Cerebellar nuclear complex (tissue), 1 donor: ENCODE results near the gene TPRN.

ENCODE experiments used
- DNase-seq, 2 experiments: peaks; one replicate each; lab custom pipeline; 2025; lab: John Stamatoyannopoulos, UW

Gene TPRN

GRCh38 chr9:137225699-137226331 is 25.3 kb upstream of the TPRN start:
- DNase-seq, result no peak

GRCh38 chr9:137224830-137225694 is 24.5 kb upstream of the TPRN start, which contains the start of gene CYSRT1:
Gene CYSRT1, plus strand, starts transcription at chr9:137225174. Its CDS starts 448 bp downstream, at chr9:137225622.
- no peak for DNase-seq

GRCh38 chr9:137223078-137223970 is 22.8 kb upstream of the TPRN start:
- DNase-seq, result peak; percentile 72 to 79

GRCh38 chr9:137222190-137223077 is 21.9 kb upstream of the TPRN start, which contains the start of gene RNF208:
Gene RNF208, minus strand, starts transcription at chr9:137222240. Its CDS starts 1,028 bp downstream, at chr9:137221212.
- DNase-seq, result no peak

GRCh38 chr9:137221506-137222111 is 21.1 kb upstream of the TPRN start:
- DNase-seq, result no peak

- no peak for DNase-seq
These were observed 20.6 kb upstream of the TPRN start for GRCh38 chr9:137221095-137221505.

- no peak for DNase-seq
These were observed 20.0 kb upstream of the TPRN start for GRCh38 chr9:137220317-137221094.

- no peak for DNase-seq
These were observed 19.3 kb upstream of the TPRN start for GRCh38 chr9:137219757-137220316.

GRCh38 chr9:137218754-137219271 is 18.3 kb upstream of the TPRN start:
- no peak for DNase-seq

GRCh38 chr9:137218212-137218753 is 17.7 kb upstream of the TPRN start:
- DNase-seq, result no peak

- no peak for DNase-seq
These were observed 17.0 kb upstream of the TPRN start for GRCh38 chr9:137217276-137218211.

- no peak for DNase-seq
These were observed 15.8 kb upstream of the TPRN start for GRCh38 chr9:137216188-137216965.

- DNase-seq, result no peak
These were observed 14.8 kb upstream of the TPRN start for GRCh38 chr9:137215196-137215986.

- no peak for DNase-seq
These were observed 14.1 kb upstream of the TPRN start for GRCh38 chr9:137214620-137215019.

GRCh38 chr9:137213160-137214060 is 12.9 kb upstream of the TPRN start:
- DNase-seq, result no peak
